GM19193 (cell line): ENCODE measurements around the gene REELD1.

ENCODE experiments used
- POLR2A ChIP-seq: IDR thresholded peaks from 4 replicates; pipeline ENCODE4 v1.6.1; 2011; ENCODE audit not compliant: insufficient read depth, insufficient read length; ENCODE audit errors: extremely low read depth

Gene REELD1

DNA sequence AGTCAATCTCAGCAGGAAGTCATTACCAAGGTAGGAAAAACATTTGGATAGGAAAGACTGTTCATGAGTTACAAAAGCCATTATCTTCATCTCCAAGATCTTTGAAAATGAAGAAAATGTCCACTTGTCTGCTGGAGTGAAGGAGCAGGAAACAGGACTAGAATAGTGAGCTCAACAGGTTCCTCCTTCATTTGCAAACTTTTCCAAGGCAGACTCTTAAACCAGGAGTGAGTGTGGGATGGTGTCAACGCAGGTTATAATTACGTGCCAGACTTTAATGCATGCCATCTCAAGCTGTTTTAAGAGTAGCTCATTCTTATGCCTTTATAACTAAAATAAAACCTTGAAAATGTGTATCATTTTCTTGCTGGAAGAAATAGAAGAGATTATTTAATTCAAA is 3.4 kb upstream of the REELD1 start:
- no peak for TF ChIP-seq POLR2A

DNA sequence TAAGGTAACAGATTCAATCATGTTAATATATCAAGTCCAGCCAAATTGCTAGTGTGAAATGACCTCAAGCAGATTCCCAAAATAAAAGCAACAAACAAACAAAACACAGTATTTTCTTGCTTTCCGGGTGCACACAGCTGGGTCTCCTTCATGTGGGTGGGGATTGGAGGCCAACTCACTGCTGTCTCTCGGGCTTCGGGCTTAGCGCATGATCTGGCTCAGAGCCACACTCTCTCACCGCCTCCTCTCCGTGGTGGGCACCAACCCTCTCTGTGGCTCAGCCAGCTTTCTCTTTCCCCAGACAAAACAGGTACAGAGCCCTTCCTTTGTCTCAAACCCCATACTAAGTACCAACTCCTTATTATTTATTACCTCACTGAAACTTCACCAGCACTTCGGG is 2.9 kb upstream of the REELD1 start:
- TF ChIP-seq POLR2A: no peak

DNA sequence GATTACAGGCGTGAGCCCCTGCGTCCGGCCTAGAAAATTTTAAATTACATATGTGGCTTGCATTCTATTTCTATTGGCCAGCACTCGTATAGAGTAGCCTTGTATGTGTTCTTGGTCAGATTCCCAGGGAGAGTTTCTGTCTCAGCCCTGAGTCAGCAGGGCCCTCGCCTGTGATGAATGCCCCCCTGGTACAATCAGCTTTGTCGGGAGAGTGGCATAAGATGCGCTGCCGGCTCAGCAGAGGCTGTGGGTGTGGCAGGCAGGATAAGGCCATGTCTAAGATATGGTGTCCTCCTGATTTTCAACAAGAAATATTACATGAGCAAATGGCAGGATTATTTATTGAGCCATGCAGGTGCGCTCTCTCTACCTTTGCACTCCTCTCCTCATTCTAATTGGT is 1.6 kb upstream of the REELD1 start:
- TF ChIP-seq POLR2A: no peak

- no peak for TF ChIP-seq POLR2A
These were observed 8.0 kb downstream of the REELD1 start for GRCh38 chr4:146222313-146222712.

DNA sequence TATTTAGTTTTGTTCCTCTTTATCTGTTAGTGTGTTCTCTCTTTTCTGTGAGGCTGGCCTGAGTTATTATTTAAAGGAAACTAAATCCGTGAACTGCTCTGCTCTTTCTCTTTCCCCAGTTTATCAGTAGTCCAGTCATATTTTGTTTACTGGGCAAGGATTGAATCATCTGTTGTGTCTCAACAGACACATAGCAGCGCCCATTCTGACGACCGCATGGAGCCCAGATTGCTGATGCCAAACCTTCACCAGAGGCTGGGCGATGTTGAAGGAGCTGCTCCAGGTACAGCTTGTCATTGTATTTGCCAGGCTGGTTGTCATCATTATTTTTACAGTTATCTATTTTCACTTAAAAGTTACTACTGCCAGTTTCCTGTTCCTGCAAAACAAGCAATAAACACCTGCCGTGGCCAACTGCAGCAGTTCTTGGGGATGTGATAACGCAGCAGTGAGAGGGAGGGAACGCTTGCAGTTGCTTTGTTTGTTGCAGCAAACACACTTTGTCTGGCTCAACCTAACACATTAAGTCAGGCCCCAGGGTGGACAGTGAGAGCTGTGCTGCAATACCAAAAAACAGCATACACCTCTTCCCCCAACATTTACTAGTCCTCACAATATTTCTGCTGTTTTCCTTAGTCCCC is 10.1 kb downstream of the REELD1 start:
- TF ChIP-seq POLR2A: no peak

DNA sequence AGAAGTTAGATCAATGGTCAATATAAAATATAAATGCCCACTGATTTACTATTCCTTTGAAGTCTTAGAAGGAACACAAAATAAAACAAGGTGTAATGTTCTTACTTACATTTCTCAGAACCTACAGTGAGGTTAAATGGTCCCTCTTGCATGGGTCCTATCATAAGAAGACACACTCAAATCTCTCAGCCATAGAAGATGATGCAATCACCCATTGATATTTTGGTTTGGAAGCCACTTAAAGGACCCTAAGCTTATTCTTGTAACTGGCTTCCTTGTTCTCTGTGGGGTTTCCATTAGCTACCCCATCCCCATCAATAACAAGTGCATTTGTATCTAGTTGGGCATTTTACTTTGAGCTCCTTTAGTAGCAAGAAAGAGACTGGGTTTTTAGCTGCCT is 15.1 kb downstream of the REELD1 start:
- TF ChIP-seq POLR2A: no peak

DNA sequence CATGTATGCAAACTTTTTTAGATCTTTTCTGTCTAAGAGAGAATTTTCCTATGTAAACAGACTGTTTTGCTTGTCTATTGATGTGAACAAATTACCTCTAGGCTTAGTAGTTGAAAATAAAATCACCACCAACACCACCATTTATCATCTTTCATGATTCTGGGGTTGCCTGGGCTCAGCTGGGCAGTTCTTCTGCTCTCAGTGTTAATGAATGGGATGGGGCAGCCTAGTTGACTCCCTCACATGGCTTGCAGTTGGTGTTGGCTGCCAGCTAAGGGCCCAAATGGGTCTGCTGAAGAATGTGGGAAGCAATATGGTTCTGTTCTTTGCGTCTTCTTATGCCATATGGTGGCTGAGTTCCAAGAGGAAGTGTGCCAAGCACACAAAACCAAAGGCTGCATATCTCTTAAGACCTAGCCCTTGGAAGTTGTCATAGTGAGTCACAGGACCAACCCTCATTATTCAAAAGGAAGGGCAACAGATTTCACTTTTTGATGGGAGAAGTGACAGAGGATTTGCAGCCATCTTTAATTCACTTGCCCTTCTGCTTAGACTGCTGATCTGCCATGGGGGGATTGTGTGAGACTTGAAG is 17.9 kb downstream of the REELD1 start:
- no peak for TF ChIP-seq POLR2A

DNA sequence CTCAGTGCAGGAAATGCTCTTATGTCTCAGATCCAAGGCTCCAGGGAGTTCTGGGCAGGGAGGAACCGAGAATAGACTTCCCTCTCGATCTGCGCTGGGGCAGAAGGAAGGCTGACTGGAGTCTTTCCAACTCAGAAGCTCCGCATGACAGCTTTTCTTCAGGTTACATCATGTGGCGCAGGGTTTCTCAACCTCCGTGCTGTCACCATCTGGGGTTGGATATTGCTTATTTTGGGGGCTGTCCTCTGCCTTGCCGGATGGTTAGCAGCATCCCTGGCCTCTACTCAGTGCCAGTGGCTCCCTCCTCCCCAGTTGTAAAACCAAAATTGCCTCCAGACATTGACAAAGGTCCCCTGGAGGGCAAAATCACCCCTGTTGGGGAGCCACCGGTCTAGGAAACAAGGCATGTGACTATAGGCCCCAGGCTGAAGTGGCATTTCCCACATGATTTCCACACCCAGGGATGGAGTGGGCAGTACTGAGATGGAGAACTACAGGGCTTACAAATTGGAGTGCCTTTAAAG is 21.4 kb downstream of the REELD1 start:
- no peak for TF ChIP-seq POLR2A

DNA sequence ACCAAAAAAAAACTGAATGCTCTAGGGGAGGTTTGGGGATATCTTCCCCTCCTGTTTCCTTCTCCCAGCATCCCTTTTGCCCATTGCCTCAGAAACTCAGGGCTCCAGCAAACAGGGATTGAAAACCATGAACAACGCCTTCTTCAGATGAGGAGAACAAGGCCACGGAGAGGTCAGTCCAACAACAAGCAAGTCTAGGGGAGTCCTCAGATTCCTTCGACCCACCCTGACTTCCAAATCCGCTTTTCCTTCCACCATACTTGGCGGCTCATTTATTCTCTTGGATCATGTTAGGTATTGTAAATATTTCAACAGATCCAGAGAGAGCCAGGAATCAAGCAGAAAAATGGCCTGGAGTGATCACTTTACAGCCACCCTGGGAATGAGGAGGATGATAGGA is 21.9 kb downstream of the REELD1 start:
- TF ChIP-seq POLR2A: no peak

GRCh38 chr4:146237092-146237491 is 22.8 kb downstream of the REELD1 start:
- no peak for TF ChIP-seq POLR2A

DNA sequence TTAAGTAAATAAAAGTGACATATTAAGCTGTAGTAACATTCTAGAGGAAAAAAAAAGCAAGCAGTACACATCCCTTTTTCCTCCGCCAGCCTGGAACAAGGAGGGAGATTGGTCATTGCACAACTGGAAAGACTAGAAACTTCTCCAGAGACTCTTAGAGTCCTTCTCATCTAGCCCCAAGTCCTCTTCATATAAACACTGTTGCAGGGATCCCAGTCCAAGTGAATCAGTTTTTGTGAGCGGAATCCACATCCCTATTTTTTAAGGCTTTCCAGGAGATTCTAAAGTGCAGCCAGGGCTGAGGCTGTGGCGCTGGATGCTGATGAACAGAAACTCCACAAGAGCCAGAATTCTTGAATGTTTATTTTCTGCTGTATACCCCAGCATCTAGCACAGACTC is 23.8 kb downstream of the REELD1 start:
- TF ChIP-seq POLR2A: no peak

GRCh38 chr4:146243141-146243882 is 29.0 kb downstream of the REELD1 start:
- no peak for TF ChIP-seq POLR2A

- TF ChIP-seq POLR2A: no peak
These were observed 29.5 kb downstream of the REELD1 start for GRCh38 chr4:146243883-146244277.

DNA sequence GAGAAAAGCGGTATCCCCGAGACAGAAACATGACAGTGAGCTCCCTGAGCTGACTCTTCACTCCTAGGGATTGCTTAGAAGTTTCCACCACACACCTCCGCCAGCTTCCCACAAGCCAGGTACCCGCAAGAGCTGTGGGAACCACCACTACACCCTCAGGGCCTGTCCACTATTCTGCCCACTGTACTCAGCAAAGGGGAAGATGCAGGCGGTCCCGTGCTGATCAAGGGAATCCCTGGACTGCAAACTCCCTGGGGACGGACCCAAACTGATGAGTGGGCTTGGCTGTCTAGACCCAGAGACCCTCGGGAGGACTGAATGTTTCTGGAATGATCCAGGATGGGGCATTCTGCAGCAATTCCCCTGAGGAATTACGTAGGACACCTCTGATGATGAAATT is 30.2 kb downstream of the REELD1 start:
- TF ChIP-seq POLR2A: no peak

GRCh38 chr4:146245246-146245645 is 30.9 kb downstream of the REELD1 start:
- TF ChIP-seq POLR2A: no peak

GRCh38 chr4:146245850-146246249 is 31.5 kb downstream of the REELD1 start:
- TF ChIP-seq POLR2A: no peak
